C4-2B (cell line): ENCODE data around the gene ANXA4.
"Not testable (repeated sequence)": the region's sequence is repeated elsewhere in the genome, so short reads cannot be mapped to it uniquely, and the experiment has no call there.

ENCODE experiments used
- H3K27ac ChIP-seq: fragments of 450-650 bp; 2 replicates; pipeline ENCODE4 v1.5.1; 2017
- CTCF ChIP-seq: fragments of 450-650 bp; conservative IDR thresholded peaks from 2 replicates; pipeline ENCODE4 v1.5.1; 2017; ENCODE audit warnings: mild to moderate bottlenecking
- ZFX ChIP-seq: fragments of 450-650 bp; IDR thresholded peaks from 2 replicates; pipeline ENCODE4 v1.6.1; 2017

ANXA4 gene

GRCh38 chr2:69796174-69796573 is 54.2 kb downstream of the ANXA4 start:
- TF ChIP-seq ZFX (no peak), CTCF (no peak)

GRCh38 chr2:69797235-69797634 is 55.3 kb downstream of the ANXA4 start:
- TF ChIP-seq CTCF (no peak), ZFX (no peak)
- no peak overlapping the region for H3K27ac ChIP-seq

More at GRCh38 chr2:69796174-69796573, 54.2 kb downstream of the ANXA4 start:
- H3K27ac ChIP-seq, result no peak overlapping the region

GRCh38 chr2:69797836-69798289 is 55.9 kb downstream of the ANXA4 start:
- TF ChIP-seq ZFX, result no peak
- TF ChIP-seq CTCF, result no peak
- no peak overlapping the region for H3K27ac ChIP-seq

- TF ChIP-seq CTCF, result no peak
- no peak for TF ChIP-seq ZFX
- no peak overlapping the region for H3K27ac ChIP-seq
Measured at GRCh38 chr2:69798290-69798908, 56.5 kb downstream of the ANXA4 start.

- TF ChIP-seq ZFX (no peak), CTCF (no peak)
- no peak overlapping the region for H3K27ac ChIP-seq
Measured at GRCh38 chr2:69798909-69799526, 57.1 kb downstream of the ANXA4 start.

- TF ChIP-seq ZFX (no peak), CTCF (no peak)
- no peak overlapping the region for H3K27ac ChIP-seq
Measured at GRCh38 chr2:69801745-69802290, 59.9 kb downstream of the ANXA4 start.

- H3K27ac ChIP-seq, result not testable (repeated sequence)
Measured at GRCh38 chr2:69802781-69803367, 60.9 kb downstream of the ANXA4 start.
